ENCODE data around the gene NUP50. TPM values are rescaled to one million over a fixed set of nuclear protein-coding genes. Genes with fewer than 3 reads are reported as not detected.
A peak's percentile ranks its signal among the peaks of the same experiment; 100 is the strongest.

The NUP50 gene
- total RNA-seq, 3 donors from 2014 or later: 42.5 to 80.7 (median 65.7) TPM

DNA sequence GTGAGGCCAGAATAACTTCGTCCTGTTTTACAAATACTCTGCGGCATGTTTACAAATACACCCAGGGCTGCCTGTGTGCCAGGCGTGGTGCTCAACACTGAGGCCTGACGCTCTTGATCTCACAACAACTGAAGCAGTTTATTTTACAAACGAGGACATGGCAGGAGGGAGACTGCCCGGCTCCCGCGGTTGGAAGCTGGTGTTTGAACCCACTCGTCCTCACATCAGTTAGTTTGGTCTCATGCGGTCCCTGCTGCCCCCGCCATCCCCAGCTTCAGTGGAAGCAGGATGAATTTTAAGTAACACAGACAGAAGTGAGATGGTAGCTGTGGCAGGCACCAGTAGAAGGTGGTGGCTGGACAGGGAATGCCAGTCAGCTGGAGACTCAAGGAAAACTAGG lies 60.6 kb downstream of the NUP50 start:
- ATAC-seq: no peak
- no peaks in the 10 kb centered on the region for H3K9me3 ChIP-seq
- TF ChIP-seq, protein P1, sequence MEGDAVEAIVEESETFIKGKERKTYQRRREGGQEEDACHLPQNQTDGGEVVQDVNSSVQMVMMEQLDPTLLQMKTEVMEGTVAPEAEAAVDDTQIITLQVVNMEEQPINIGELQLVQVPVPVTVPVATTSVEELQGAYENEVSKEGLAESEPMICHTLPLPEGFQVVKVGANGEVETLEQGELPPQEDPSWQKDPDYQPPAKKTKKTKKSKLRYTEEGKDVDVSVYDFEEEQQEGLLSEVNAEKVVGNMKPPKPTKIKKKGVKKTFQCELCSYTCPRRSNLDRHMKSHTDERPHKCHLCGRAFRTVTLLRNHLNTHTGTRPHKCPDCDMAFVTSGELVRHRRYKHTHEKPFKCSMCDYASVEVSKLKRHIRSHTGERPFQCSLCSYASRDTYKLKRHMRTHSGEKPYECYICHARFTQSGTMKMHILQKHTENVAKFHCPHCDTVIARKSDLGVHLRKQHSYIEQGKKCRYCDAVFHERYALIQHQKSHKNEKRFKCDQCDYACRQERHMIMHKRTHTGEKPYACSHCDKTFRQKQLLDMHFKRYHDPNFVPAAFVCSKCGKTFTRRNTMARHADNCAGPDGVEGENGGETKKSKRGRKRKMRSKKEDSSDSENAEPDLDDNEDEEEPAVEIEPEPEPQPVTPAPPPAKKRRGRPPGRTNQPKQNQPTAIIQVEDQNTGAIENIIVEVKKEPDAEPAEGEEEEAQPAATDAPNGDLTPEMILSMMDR (IDR thresholded peaks at IDR 0.05): no peak
- no peak overlapping the region for H3K4me3 ChIP-seq
- no peaks in the 10 kb centered on the region for H3K4me1 ChIP-seq (ENCODE audit: low read depth)
- peak in 1 of 3 donors; percentile 11 for DNase-seq
- intact Hi-C loops (cut with DNase I, micrococcal nuclease): no loop called here
- H3K36me3 ChIP-seq (ENCODE audit: low read depth): no peaks in the 10 kb centered on the region

DNA sequence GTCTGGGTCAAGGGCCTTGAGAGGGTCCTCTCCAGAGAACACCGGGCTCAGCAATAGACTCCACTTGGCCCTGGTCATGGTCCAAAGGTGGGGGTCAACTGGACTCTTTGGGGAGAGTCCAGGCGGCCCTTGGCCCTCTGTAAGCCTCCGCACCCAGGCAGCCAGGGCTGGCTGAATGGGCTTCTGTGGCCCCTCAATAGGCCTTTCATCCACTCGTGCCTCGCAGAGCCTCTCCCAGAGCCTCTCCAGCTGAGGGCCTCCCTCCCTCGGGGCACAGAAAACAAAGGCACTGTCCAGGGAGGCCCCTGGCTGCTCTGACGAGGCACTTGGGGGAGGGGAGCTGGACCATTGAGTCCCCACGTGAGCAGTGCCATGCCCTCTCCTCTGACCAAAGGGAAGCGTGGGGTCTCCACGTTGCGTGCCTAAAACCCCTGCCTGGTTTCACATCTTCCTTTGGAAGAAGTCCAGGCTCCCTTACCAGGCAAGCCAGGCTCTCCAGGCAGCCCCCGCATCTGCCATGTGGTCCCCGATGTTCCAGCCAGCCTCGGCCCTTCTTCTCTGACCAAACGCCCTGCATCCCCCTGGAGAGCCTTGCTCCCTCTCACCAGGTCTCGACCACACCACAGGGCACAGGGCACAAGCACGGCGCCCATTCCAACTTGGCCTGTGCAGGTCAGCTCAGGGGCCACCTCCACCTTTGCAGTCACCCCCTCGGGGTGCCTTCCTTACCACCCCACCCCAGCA lies 61.4 kb downstream of the NUP50 start:
- peak in 1 of 3 donors; percentile 14 for DNase-seq
- H3K9me3 ChIP-seq: no peaks in the 10 kb centered on the region
- ATAC-seq: no peak
- no peaks in the 10 kb centered on the region for H3K4me1 ChIP-seq (ENCODE audit: low read depth)
- TF ChIP-seq, protein P1 (IDR thresholded peaks at IDR 0.05): no peak
- no peak overlapping the region for H3K4me3 ChIP-seq
- intact Hi-C loops (cut with DNase I, micrococcal nuclease): no loop called here
- H3K36me3 ChIP-seq (ENCODE audit: low read depth): no peaks in the 10 kb centered on the region

DNA sequence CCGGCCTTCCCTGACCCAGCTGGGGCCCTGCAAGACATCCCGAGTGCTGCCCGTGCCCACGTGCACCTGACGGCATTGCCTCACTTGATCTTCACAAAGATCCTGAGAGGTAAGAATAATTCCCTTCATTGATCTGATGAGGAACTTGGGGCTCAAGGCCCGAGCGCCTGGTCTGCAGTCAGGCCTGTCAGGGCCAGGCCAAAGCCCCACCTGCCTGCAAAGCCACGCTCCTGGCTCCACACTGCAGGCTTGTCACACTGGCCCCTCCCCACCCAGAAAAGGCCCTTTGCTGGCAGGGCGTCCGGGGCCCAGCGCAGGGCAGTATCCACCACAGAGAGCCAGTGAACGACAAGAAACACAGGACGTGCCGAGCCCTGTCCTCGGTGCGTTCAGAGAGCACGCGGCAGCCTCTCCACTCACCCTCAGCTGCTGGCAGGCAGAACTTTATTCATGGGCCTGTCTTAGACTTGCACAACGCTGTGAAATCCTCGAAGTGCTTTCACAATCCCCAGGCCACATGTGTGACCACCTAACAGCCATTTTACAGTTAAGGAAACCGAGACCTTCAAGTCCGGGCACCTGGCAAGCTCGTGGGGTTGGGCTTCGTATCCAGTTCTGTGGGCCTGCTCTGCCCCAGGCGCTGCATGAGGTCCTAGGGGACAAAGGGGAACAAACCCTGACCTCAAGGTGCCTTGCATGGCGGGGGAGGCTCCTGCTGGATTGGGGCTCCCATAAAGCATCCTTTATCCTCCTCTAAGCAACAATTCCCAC lies 62.2 kb downstream of the NUP50 start:
- TF ChIP-seq, protein P1 (IDR thresholded peaks at IDR 0.05): no peak
- ATAC-seq: peak; percentile 17
- Histone ChIP-seq H3K36me3 (ENCODE audit: low read depth) (no peaks in the 10 kb centered on the region), H3K4me1 (ENCODE audit: low read depth) (no peaks in the 10 kb centered on the region), H3K9me3 (no peaks in the 10 kb centered on the region), H3K4me3 (no peak overlapping the region)
- intact Hi-C loops (cut with DNase I, micrococcal nuclease): no loop called here
- no peak for DNase-seq

DNA sequence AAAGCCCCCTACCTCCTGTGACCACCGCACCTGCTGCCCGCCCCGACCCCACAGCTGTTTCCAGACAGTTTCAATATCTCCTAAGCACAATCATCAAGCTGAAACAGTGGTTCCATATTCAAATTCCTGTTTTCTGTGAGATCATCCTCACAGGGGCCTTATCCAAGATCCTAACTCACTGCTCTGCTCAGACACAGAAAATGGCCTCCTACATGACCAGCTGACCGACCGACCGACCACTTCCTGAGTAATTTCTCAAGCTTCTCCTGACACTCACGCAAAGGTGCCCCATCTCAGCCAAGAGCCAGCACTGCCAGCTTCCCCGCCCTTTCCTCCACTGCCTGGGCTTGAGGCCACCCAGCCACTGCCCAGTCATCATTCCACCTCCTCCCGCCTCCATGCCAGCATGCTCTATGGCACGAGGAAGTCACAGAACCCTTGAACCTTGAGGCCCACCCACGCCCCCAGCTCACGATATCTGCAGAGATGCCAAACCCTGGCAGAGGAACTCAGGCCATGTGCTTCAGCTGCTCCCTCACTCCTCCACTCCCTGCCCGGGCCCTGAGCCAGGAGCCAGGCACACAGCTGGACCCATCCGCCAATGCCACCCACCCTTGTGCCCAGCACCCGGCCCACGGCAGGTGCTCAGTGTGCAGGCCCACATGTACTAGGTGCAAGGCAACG lies 62.9 kb downstream of the NUP50 start:
- intact Hi-C loops (cut with DNase I, micrococcal nuclease): no loop called here
- ATAC-seq (peak; percentile 66), DNase-seq (peak in 2 of 3 donors; percentile 46 to 59)
- TF ChIP-seq, protein P1 (IDR thresholded peaks at IDR 0.05): no peak
- Histone ChIP-seq H3K4me3 (no peak overlapping the region), H3K4me1 (ENCODE audit: low read depth) (no peaks in the 10 kb centered on the region), H3K36me3 (ENCODE audit: low read depth) (no peaks in the 10 kb centered on the region), H3K9me3 (no peaks in the 10 kb centered on the region)

DNA sequence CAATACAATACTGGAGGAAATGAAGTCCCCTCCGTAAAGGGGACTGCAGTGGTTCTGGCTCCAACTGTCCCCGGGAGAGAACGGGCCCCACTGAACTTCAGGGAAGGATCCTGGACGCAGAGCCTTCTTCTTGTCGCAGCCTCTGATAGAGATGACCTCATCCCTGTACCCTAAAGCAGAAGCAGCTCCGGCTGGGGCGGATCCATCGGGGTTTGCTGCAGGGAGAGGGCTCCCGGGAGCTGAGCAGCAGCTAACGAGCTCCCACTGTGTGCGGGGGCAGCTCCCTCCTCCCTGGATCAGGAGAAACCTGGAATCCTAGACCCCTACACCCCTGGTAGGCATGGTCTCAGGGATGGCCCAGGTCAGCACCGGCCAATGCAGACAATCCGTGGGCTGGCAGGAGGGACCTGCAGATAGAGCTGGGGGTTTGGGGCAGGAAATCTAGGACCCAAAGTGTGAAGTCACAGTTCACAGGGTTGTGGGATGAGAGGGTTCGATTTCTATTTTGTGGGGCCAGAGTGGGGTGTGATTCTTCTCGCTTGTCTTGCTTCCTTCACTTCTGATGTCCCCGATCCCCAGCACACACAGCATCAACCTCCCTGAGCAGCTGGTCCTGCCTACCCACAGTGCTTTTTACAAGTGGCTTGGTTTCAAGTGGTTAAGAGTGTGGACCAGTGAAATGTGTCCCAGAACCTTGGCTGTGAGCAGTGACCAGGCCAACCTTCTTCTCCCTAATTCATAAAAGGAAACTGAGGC lies 64.1 kb downstream of the NUP50 start:
- TF ChIP-seq, protein P1 (IDR thresholded peaks at IDR 0.05): no peak
- no peaks in the 10 kb centered on the region for H3K4me1 ChIP-seq (ENCODE audit: low read depth)
- no peak overlapping the region for H3K4me3 ChIP-seq
- DNase-seq (peak in 2 of 3 donors; percentile 32 to 59), ATAC-seq (no peak)
- no peaks in the 10 kb centered on the region for H3K36me3 ChIP-seq (ENCODE audit: low read depth)
- intact Hi-C loops (cut with DNase I, micrococcal nuclease): no loop called here
- H3K9me3 ChIP-seq: no peaks in the 10 kb centered on the region
